ENCODE data around the gene PPM1L. TPM values are rescaled to one million over a fixed set of nuclear protein-coding genes. Genes with fewer than 3 reads are reported as not detected.

Gene PPM1L
- total and polyA plus RNA-seq, 10 of the 15 experiments (the other 5 are each of a cell fraction or from before 2014, with no cell fraction given), result under 0.01 to 0.33 (median 0.06) TPM; not detected in 1

DNA sequence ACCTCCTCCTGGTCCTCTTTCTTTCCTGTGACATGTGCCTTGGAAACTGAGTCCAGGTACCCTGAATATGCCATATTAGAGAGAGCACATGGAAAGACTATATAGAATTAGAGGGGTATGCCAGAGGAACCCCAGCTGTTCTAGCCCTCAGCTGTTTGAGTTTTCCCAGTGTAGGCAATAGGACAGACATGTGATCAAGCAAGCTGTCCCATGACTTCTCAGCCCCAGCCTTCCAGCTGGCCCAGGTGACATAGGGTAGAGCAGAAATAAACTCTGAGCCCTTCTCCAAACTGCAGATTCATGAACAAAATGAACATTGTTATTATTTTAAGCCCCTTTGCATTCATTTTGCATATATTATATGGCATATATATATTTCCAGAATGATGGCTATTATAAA, 118.7 kb downstream of the PPM1L start (continued):
- no peak for TF ChIP-seq CEBPB (IDR thresholded peaks at IDR 0.05; ENCODE audit: borderline replicate concordance in 1 of 2, low read depth in 2 of 2, low read length in 2 of 2)
- TF ChIP-seq RCOR1 (conservative IDR thresholded peaks at IDR 0.05; ENCODE audit: low read depth, low read length), result no peak
- TF ChIP-seq MTA3 (IDR thresholded peaks at IDR 0.05; ENCODE audit: borderline replicate concordance, low read length), result no peak
- TF ChIP-seq HDGF (IDR thresholded peaks at IDR 0.05), result no peak

DNA sequence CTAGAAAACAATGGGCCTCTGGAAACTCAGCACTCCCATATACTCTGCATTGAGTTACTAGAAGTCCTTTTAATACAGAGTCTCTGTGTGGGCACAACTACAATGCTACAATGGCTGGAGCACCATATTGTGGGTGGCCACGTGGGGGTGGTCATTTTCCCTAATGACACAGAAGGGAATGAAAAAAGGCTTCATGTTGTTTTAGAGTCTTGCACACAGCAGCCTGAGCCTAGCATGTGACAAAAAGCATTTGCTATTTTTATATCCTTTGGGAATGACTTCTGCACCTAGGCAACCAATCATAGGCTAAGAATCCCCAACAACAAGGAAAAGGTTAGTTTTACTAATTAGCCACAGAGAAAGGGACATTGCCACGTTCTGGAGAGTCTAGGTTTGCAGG, 120.6 kb downstream of the PPM1L start:
- Histone ChIP-seq H3K27me3 (replicated peaks in 1 of 2; ENCODE audit: control insufficient read depth in 2 of 2, insufficient read depth in 2 of 2, low read length in 1 of 2) (no peaks in the 10 kb centered on the region), H3K9me3 (replicated peaks; ENCODE audit: control insufficient read depth, insufficient read depth, low read length) (0 out of 3 replicates have a peak, but pooled peaks cover 1% of the 10 kb centered on the region), H4K20me1 (ENCODE audit: control insufficient read depth, insufficient read depth) (no peaks in the 10 kb centered on the region), H3K27ac (ENCODE audit: control insufficient read depth, insufficient read depth) (no peak overlapping the region), H3K4me3 (no peak overlapping the region), H3K4me1 (ENCODE audit: control insufficient read depth, insufficient read depth, low read length) (no peaks in the 10 kb centered on the region), H2AFZ (ENCODE audit: control insufficient read depth, low read depth, low read length) (no peak overlapping the region), H3K36me3 (ENCODE audit: control insufficient read depth in 2 of 2, insufficient read depth in 2 of 2, low read length in 1 of 2) (no peaks in the 10 kb centered on the region), H3K4me2 (ENCODE audit: control insufficient read depth, insufficient read depth) (no peak overlapping the region), H3K79me2 (ENCODE audit: control insufficient read depth, insufficient read depth, low read length) (no peaks in the 10 kb centered on the region), H3K9ac (ENCODE audit: control insufficient read depth, insufficient read depth, low read length) (no peak overlapping the region)
- no peak for ATAC-seq
- TF ChIP-seq, protein P1, sequence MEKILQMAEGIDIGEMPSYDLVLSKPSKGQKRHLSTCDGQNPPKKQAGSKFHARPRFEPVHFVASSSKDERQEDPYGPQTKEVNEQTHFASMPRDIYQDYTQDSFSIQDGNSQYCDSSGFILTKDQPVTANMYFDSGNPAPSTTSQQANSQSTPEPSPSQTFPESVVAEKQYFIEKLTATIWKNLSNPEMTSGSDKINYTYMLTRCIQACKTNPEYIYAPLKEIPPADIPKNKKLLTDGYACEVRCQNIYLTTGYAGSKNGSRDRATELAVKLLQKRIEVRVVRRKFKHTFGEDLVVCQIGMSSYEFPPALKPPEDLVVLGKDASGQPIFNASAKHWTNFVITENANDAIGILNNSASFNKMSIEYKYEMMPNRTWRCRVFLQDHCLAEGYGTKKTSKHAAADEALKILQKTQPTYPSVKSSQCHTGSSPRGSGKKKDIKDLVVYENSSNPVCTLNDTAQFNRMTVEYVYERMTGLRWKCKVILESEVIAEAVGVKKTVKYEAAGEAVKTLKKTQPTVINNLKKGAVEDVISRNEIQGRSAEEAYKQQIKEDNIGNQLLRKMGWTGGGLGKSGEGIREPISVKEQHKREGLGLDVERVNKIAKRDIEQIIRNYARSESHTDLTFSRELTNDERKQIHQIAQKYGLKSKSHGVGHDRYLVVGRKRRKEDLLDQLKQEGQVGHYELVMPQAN (conservative IDR thresholded peaks at IDR 0.05), result no peak
- TF ChIP-seq CREB1 (IDR thresholded peaks at IDR 0.05; ENCODE audit: low read depth) (no peak), ZNF274 (IDR thresholded peaks at IDR 0.05; ENCODE audit: insufficient read depth, insufficient read length) (no peak), CHD2 (IDR thresholded peaks at IDR 0.05; ENCODE audit: borderline replicate concordance, low read depth, low read length) (no peak), STAT1 (conservative IDR thresholded peaks at IDR 0.05) (no peak), SIX5 (IDR thresholded peaks at IDR 0.05; ENCODE audit: low read depth, low read length, severe bottlenecking) (no peak), MEF2A (IDR thresholded peaks at IDR 0.05; ENCODE audit: insufficient read depth, low read depth, low read length) (no peak), MTA3 (IDR thresholded peaks at IDR 0.05; ENCODE audit: borderline replicate concordance, low read length) (no peak)
- TF ChIP-seq, protein P2, sequence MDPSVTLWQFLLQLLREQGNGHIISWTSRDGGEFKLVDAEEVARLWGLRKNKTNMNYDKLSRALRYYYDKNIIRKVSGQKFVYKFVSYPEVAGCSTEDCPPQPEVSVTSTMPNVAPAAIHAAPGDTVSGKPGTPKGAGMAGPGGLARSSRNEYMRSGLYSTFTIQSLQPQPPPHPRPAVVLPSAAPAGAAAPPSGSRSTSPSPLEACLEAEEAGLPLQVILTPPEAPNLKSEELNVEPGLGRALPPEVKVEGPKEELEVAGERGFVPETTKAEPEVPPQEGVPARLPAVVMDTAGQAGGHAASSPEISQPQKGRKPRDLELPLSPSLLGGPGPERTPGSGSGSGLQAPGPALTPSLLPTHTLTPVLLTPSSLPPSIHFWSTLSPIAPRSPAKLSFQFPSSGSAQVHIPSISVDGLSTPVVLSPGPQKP (IDR thresholded peaks at IDR 0.05; ENCODE audit: low read depth, low read length), result no peak
- TF ChIP-seq, protein P3, sequence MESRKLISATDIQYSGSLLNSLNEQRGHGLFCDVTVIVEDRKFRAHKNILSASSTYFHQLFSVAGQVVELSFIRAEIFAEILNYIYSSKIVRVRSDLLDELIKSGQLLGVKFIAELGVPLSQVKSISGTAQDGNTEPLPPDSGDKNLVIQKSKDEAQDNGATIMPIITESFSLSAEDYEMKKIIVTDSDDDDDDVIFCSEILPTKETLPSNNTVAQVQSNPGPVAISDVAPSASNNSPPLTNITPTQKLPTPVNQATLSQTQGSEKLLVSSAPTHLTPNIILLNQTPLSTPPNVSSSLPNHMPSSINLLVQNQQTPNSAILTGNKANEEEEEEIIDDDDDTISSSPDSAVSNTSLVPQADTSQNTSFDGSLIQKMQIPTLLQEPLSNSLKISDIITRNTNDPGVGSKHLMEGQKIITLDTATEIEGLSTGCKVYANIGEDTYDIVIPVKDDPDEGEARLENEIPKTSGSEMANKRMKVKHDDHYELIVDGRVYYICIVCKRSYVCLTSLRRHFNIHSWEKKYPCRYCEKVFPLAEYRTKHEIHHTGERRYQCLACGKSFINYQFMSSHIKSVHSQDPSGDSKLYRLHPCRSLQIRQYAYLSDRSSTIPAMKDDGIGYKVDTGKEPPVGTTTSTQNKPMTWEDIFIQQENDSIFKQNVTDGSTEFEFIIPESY (IDR thresholded peaks at IDR 0.05), result no peak
- TF ChIP-seq, protein P4, sequence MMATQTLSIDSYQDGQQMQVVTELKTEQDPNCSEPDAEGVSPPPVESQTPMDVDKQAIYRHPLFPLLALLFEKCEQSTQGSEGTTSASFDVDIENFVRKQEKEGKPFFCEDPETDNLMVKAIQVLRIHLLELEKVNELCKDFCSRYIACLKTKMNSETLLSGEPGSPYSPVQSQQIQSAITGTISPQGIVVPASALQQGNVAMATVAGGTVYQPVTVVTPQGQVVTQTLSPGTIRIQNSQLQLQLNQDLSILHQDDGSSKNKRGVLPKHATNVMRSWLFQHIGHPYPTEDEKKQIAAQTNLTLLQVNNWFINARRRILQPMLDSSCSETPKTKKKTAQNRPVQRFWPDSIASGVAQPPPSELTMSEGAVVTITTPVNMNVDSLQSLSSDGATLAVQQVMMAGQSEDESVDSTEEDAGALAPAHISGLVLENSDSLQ (IDR thresholded peaks at IDR 0.05), result no peak
- DNase-seq (ENCODE audit: low read depth, low spot score), result no peak
- no peak for FAIRE-seq
- in situ Hi-C loops (cut with MboI), result no loop called here
- CTCF ChIA-PET, result interaction anchor here (0.6 to 1.1 kb wide), 2 partner anchors 65 to 125 kb away, joined by 3 to 4 read pairs; no protein-coding TSS in a partner anchor
- SMC1A ChIA-PET (ENCODE audit: uncharacterized antibody, unreplicated experiment), result interaction anchor here (0.7 kb wide), 1 partner anchor 92 kb away, joined by 3 read pairs; no protein-coding TSS in a partner anchor
- RAD21 ChIA-PET (ENCODE audit: unreplicated experiment), result no interaction called here
- no TSS peak for BruUV-seq (replicated peaks)
- POLR2A ChIA-PET, result no interaction called here
- WGBS (ENCODE audit: insufficient coverage, insufficient replicate concordance, low lambda C conversion rate, missing lambda C conversion rate), result 6% methylated on average over 2 of the region's 2 CpGs
- intact Hi-C loops (cut with micrococcal nuclease; ENCODE audit: unreplicated experiment), result no loop called here

All from GM12878 (cell line).